Stimulated activated memory B cell treated with anti-CD40 and anti-IgM and Interleukin-4, amounts not matched to agents 10 μg/mL and 1 μg/mL and 100 μg/mL, for 72 hours (primary cell): ENCODE results near the gene MEPCE.
A peak's percentile ranks its signal among the peaks of the same experiment; 100 is the strongest.

Experiments used
- ATAC-seq: fragments of 150-1000 bp; cut with Tn5 transposase; 2 replicates; pipeline ENCODE4 v1.10.0; 2021
- H3K27ac Mint-ChIP-seq: one replicate; pipeline ENCODE4 v1.8.0; 2022; ENCODE audit warnings: mild to moderate bottlenecking, mixed read lengths
- H3K27me3 Mint-ChIP-seq: one replicate; pipeline ENCODE4 v1.8.0; 2022; ENCODE audit warnings: mixed read lengths
- H3K36me3 Mint-ChIP-seq: one replicate; pipeline ENCODE4 v1.8.0; 2022; ENCODE audit warnings: mixed read lengths
- H3K4me1 Mint-ChIP-seq: one replicate; pipeline ENCODE4 v1.8.0; 2022; ENCODE audit warnings: mixed read lengths
- H3K4me3 Mint-ChIP-seq: one replicate; pipeline ENCODE4 v1.8.0; 2022; ENCODE audit warnings: mild to moderate bottlenecking, moderate library complexity, mixed read lengths
- H3K9me3 Mint-ChIP-seq: one replicate; pipeline ENCODE4 v1.8.0; 2022; ENCODE audit warnings: mixed read lengths

MEPCE gene

DNA sequence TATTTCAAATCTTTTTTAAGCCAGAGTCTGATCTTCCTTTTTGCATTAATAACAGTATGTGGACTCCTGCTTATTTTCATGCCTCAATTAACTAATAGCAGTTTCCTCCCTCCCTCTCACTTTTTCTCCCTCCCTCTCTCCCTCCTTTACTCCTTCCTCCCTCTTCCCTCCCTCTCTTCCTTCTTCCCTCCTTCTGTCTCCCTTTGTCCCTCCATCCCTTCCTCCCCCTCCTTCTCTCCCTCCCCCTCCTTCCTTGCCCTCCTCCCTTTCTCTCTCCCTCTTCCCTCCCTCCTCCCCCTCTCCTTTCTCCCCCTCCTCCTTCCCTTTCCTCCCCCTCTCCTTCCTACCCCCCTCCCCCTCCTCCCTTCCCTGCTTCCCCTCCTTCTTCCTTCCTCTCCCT is 3.1 kb upstream of the MEPCE start:
- H3K9me3 Mint-ChIP-seq, result no peaks in the 10 kb centered on the region
- no peak for ATAC-seq
- H3K27ac Mint-ChIP-seq, result no peak overlapping the region
- no peaks in the 10 kb centered on the region for H3K27me3 Mint-ChIP-seq
- H3K4me3 Mint-ChIP-seq, result no peak overlapping the region
- peaks cover 7% of the 10 kb centered on the region for H3K36me3 Mint-ChIP-seq
- H3K4me1 Mint-ChIP-seq, result peaks cover 20% of the 10 kb centered on the region

DNA sequence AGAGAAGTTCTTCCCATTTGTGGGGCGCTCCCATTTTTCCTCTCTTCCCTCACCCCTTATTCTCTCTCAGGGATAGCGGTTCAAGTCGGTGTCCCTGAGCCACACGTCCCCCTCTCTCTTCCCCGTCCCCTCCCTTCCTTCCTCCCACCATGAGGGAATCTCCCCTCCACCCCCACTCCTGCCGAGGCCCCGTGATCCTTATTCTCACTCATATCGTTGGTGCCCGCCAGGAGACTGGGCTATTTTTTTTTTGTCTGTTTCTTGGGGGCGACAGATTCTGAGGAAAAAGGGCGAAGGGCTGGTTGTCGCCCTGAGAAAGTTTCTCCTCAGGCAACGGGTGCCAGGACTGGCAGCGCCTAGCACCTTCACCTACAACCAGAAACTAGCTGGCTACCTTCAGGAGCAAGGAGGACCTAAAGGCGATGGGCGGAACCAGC is 1.9 kb upstream of the MEPCE start:
- Mint-ChIP-seq H3K4me1 (peaks cover 31% of the 10 kb centered on the region), H3K36me3 (peaks cover 7% of the 10 kb centered on the region), H3K27me3 (no peaks in the 10 kb centered on the region), H3K4me3 (peak overlapping the region; percentile 96), H3K27ac (peak overlapping the region; percentile 93), H3K9me3 (no peaks in the 10 kb centered on the region)
- ATAC-seq, result no peak

DNA sequence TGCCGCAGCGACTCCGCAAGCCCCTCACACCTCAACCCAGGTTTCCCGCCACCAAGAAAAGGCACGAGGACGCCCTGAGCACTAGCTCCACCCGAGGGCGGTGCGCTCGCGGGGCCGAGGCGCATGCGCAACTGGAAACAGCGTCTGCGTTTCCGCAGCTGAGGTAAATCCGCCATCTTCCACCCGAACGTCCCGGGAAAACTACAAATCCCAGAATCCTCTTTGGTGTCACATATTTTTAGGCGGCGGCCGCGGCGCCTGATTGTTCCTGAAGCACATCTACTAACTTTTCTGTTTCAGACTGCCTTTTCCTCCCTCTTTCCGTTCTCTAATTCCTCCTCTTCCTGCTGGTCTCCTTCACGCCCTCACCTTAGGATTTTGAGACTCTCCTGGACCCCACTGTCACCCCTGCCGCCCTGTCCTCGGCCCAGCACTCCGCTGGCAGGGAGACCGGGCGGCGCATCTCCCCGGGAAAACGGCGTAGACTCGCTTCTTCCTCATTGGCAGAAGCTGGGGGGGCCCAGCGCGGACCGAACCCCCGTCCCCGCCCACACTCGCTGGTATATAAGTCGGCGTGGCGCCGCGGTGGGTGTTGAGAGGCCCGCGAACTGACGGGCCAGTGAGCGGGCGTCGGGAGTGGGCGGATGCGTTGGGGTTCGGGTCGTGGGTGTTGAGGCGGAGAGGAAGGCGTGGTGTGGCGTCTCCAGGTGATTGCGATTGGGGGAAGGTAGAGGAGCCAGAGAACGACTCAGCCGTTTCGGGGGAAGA is 1.2 kb upstream of the MEPCE start, which contains the start of gene ZCWPW1:
Gene ZCWPW1, minus strand, starts transcription at position 505 of the 768 bp plus-strand sequence. CDS start 8,054 bp downstream, outside the sequence.
- Mint-ChIP-seq H3K36me3 (peaks cover 10% of the 10 kb centered on the region), H3K4me1 (peaks cover 32% of the 10 kb centered on the region), H3K4me3 (peak within 1 kb of the TSS; percentile 96), H3K9me3 (no peaks in the 10 kb centered on the region), H3K27ac (peak within 1 kb of the TSS; percentile 93), H3K27me3 (no peaks in the 10 kb centered on the region)
- ATAC-seq, result peak; percentile 77

DNA sequence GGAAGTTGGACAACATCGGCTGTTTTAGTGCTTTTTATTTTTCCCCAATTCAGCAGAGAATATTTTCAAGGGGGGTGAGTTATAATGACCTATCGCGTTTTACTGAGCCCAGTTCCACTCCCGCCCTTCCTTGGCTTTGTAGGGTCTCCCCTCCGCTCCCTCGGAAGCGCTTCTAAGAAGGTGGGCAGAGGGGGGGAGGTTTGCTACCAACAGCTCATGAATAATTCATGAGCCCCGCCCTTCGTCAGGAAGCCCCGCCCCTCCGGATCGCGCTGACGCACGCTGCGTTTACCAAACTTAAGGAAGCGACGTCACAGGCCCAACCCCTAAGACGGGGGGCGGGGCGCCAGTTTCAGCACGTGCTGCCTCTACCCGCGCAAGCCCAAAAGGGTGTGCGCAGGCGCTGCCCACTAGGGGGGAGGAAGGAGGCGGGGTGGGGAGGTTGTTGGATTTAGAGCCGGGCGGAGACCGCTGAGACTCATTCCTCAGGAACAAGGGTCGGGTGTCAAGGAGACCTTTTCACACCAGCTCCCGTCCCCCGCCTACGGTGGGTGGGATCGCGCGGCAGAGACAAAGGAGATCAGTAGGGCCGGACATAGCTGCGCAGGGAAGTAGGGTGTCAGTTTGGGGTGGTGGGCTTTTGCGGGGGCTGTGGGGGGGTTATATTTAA is 529 bp upstream of the MEPCE start:
- ATAC-seq, result peak; percentile 82
- Mint-ChIP-seq H3K36me3 (peaks cover 17% of the 10 kb centered on the region), H3K27ac (peak overlapping the region; percentile 93), H3K9me3 (no peaks in the 10 kb centered on the region), H3K27me3 (no peaks in the 10 kb centered on the region), H3K4me1 (peaks cover 36% of the 10 kb centered on the region), H3K4me3 (peak overlapping the region; percentile 96)

DNA sequence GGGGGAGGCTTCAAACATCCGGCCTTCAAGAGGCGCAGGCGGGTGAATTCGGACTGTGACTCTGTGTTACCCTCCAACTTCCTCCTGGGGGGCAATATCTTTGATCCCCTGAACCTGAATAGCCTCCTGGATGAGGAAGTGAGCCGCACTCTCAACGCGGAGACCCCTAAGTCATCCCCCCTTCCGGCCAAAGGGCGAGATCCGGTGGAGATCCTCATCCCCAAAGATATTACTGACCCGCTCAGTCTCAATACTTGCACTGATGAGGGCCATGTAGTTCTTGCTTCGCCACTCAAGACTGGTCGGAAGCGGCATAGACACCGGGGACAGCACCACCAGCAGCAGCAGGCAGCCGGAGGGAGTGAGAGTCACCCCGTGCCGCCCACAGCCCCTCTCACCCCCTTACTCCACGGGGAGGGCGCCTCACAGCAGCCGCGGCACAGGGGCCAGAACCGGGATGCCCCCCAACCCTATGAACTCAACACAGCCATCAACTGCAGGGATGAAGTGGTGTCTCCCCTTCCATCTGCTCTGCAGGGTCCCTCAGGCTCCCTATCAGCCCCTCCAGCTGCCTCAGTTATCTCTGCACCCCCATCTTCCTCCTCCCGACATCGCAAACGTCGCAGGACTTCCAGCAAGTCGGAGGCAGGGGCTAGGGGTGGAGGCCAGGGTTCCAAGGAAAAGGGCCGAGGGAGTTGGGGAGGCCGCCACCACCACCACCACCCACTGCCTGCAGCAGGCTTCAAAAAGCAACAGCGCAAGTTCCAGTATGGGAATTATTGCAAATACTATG is 1.1 kb downstream of the MEPCE start:
- Mint-ChIP-seq H3K4me1 (peaks cover 50% of the 10 kb centered on the region), H3K9me3 (no peaks in the 10 kb centered on the region), H3K27me3 (no peaks in the 10 kb centered on the region), H3K27ac (peak overlapping the region; percentile 93), H3K4me3 (peak overlapping the region; percentile 82), H3K36me3 (peaks cover 31% of the 10 kb centered on the region)
- ATAC-seq, result no peak

DNA sequence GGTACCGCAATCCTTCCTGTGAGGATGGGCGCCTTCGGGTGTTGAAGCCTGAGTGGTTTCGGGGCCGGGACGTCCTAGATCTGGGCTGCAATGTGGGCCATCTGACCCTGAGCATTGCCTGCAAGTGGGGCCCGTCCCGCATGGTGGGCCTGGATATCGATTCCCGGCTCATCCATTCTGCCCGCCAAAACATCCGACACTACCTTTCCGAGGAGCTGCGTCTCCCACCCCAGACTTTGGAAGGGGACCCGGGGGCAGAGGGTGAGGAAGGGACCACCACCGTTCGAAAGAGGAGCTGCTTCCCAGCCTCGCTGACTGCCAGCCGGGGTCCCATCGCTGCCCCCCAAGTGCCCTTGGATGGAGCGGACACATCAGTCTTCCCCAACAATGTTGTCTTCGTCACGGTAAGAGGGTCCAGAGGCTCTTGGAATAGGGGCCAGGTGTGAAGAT is 1.7 kb downstream of the MEPCE start:
- ATAC-seq, result no peak
- H3K4me1 Mint-ChIP-seq, result peaks cover 50% of the 10 kb centered on the region
- H3K9me3 Mint-ChIP-seq, result no peaks in the 10 kb centered on the region
- H3K27me3 Mint-ChIP-seq, result no peaks in the 10 kb centered on the region
- H3K27ac Mint-ChIP-seq, result peak overlapping the region; percentile 93
- H3K4me3 Mint-ChIP-seq, result peak overlapping the region; percentile 34
- H3K36me3 Mint-ChIP-seq, result peaks cover 34% of the 10 kb centered on the region

DNA sequence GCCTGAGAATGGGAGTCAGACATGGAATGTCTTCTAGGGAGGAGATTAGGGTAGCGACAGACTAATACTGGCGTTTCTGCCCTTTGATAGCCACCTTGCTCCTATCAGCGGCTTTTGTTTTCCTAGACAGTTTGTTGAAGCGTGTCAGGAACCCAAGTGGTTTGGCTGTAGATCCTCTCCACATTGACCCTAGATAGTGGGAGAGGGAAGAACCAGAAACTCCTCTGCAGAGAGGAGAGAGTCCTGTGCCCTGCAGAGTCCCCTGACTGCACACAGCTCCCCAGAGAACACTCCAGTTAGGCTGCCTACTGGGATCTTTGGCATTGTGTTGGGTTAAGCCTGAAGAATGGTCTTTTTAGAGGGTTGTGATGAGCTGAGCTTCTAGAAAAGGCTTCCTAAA is 2.4 kb downstream of the MEPCE start:
- no peaks in the 10 kb centered on the region for H3K9me3 Mint-ChIP-seq
- peak overlapping the region; percentile 34 for H3K4me3 Mint-ChIP-seq
- peaks cover 50% of the 10 kb centered on the region for H3K4me1 Mint-ChIP-seq
- peaks cover 37% of the 10 kb centered on the region for H3K36me3 Mint-ChIP-seq
- no peak for ATAC-seq
- peak overlapping the region; percentile 85 for H3K27ac Mint-ChIP-seq
- no peaks in the 10 kb centered on the region for H3K27me3 Mint-ChIP-seq

DNA sequence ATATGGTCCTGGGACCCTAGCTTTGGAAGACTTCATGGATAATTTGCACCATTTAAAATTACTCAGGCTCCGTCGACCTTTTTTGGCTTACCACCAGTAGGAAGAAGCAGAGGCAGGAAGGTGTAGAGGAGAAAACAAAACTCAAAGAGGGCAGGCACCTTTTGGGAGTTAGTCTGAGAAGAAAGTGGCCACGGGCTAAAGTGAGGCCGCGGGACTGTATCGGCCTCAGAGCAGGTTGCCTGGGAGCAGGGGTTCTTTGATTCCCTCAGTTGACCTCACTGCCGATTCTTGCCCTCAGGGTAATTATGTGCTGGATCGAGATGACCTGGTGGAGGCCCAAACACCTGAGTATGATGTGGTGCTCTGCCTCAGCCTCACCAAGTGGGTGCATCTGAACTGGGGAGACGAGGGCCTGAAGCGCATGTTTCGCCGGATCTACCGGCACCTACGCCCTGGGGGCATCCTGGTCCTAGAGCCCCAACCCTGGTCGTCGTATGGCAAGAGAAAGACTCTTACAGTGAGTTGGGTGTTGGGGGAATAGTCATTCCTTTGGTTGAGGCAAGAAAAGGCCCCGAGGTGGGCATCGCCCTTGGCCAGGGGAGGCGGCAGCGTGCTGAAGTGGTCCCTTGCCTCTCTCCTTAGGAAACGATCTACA is 3.1 kb downstream of the MEPCE start:
- Mint-ChIP-seq H3K36me3 (peaks cover 37% of the 10 kb centered on the region), H3K4me3 (no peak overlapping the region)

DNA sequence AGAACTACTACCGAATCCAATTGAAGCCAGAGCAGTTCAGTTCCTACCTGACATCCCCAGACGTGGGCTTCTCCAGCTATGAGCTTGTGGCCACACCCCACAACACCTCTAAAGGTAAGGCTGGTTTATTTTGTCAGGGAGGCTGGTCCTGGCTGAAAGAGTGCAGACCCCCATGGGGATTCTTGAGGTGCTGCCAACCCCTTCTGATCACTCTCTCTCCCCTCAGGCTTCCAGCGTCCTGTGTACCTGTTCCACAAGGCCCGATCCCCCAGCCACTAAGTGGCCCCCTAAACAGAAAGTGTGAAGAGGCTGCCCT is 3.6 kb downstream of the MEPCE start:
- peaks cover 37% of the 10 kb centered on the region for H3K36me3 Mint-ChIP-seq
- no peaks in the 10 kb centered on the region for H3K27me3 Mint-ChIP-seq

More for the DNA sequence above, 3.1 kb downstream of the MEPCE start:
- Mint-ChIP-seq H3K27me3 (no peaks in the 10 kb centered on the region), H3K27ac (peak overlapping the region; percentile 85), H3K9me3 (no peaks in the 10 kb centered on the region), H3K4me1 (peaks cover 50% of the 10 kb centered on the region)
- ATAC-seq, result no peak

DNA sequence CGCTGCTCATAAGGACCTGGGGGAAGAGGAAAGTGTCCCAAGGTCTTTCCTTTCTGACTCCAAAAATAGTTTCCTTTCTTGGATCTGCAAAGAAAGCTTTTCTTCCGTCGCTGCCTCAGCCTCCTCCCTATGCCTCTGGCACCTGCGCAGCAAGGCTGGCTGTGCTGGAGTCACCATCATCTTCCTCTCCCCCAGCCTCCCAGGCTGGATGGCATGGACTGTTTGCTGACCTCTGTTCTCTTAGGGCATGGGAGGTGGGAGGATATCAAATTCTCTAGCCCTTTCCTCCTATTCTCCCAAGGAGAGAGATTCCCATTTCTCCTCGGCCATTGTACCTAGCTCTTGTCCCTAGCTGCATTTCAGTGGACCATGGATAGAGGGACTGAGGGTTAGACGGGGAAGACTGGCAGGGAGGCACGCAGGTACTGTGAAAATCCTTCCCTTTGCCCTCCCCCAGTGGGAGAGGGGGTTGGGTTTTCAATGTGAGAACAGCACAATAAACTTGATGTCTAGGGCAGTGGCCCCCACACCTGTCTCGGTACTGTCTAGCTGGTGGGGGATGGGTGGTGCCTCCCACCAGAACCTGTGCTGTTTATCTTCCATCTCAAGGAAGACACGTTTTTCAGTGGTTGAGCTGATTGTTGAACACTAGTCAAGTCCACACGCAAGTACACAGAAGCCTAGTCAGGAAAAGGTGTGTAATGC is 4.1 kb downstream of the MEPCE start:
- peak overlapping the region; percentile 87 for H3K4me3 Mint-ChIP-seq
- ATAC-seq, result no peak
- peak overlapping the region; percentile 85 for H3K27ac Mint-ChIP-seq
- H3K4me1 Mint-ChIP-seq, result peaks cover 50% of the 10 kb centered on the region
- H3K9me3 Mint-ChIP-seq, result no peaks in the 10 kb centered on the region
- H3K27me3 Mint-ChIP-seq, result no peaks in the 10 kb centered on the region
- H3K36me3 Mint-ChIP-seq, result peaks cover 37% of the 10 kb centered on the region

More for the DNA sequence above, 3.6 kb downstream of the MEPCE start:
- Mint-ChIP-seq H3K4me3 (no peak overlapping the region), H3K9me3 (no peaks in the 10 kb centered on the region), H3K27ac (peak overlapping the region; percentile 85), H3K4me1 (peaks cover 50% of the 10 kb centered on the region)
- no peak for ATAC-seq

DNA sequence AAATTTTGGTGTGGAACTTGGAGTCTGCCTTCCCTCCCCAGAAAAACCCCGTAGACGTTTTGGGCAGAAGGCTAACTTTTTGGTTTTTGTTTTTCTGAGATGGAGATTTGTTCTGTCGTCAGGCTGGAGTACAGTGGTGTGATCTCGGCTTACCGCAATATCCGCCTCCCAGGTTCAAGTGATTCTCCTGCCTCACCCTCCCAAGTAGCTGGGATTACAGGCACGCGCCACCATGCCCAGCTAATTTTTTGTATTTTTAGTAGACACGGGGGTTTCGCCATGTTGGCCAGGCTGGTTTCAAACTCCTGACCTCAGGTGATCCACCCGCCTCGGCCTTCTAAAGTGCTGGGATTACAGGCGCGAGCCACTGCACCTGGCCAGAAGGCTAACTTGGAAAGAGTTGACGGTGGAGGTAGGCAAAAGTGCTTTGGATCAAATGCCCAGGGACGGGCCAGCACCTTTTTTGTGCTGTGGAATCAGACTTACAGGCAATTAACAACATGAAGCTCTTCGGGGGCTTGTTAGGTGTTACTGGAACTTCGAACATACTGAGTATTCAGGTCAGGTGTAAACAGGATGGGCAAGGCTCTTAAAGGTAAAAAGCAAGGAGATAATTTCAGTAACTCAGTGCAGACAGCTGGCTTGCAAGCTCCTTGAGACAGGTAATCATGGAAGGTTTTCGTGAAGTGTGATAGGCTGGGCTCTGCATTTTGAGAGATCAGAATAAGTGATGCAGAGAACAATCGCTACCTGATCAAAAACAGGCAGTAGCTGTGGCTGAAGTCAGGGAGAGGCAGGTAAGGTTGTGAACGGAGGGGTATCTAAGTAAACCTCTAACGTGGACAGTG is 4.9 kb downstream of the MEPCE start:
- H3K9me3 Mint-ChIP-seq, result no peaks in the 10 kb centered on the region
- peaks cover 50% of the 10 kb centered on the region for H3K4me1 Mint-ChIP-seq
- ATAC-seq, result no peak
- H3K36me3 Mint-ChIP-seq, result peaks cover 34% of the 10 kb centered on the region
- no peaks in the 10 kb centered on the region for H3K27me3 Mint-ChIP-seq
- H3K4me3 Mint-ChIP-seq, result peak overlapping the region; percentile 87
- peak overlapping the region; percentile 85 for H3K27ac Mint-ChIP-seq

DNA sequence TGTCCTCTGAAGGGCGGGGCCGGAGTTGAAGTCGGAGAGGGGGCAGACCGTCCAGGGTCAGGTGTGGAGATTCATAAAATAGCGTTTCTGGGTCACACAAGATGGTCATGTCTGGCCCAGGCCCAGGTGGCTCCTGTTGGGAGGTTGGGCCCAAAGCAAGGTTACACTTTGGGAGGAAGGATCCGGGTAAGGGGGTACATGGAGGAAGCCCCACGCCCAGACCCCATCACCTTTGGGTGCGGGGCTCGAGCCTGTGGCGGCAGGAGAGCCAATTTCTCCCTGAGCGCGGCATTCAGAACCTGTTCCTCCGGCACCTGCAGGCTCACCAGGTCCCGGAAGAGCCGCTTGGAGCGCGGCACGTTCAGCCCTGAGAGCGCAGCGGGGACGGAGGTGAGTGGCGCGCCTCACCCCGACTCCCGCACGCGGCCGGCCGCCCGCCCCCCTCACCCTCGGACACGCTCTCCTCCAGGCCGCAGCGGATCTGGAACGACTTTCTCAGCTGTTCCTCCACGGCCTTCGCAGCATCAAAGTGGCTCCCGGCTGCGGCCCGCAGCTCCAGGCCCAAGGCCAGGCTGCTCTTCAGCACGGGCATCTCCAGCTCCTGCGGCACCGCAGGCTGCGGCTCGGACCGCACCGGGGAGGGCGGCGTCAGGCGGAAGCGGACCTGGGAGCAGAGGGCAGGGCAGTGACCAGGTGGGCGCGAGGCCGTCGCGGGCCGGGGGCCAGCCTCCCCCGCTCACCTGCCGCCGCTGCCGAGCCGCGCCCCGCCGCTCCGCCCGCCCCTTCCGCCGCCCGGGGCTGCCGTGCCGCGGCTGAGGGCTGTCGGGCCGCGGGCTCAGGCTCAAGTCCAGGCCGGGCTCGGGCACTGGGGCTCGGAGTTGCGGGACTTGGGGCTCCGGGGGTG is 6.0 kb downstream of the MEPCE start:
- H3K27me3 Mint-ChIP-seq, result no peaks in the 10 kb centered on the region
- peaks cover 30% of the 10 kb centered on the region for H3K36me3 Mint-ChIP-seq
- peak; percentile 61 for ATAC-seq
- H3K27ac Mint-ChIP-seq, result peak overlapping the region; percentile 85
- H3K9me3 Mint-ChIP-seq, result no peaks in the 10 kb centered on the region
- peaks cover 47% of the 10 kb centered on the region for H3K4me1 Mint-ChIP-seq
- peak overlapping the region; percentile 87 for H3K4me3 Mint-ChIP-seq
